H9 (cell line): ENCODE data around the gene RGS6. TPM values are rescaled to one million over a fixed set of nuclear protein-coding genes. Genes with fewer than 3 reads are reported as not detected.

Experiments
- DNase-seq: peaks from one replicate; pipeline ENCODE4 v3.0.0-alpha.2; 2017
- H2AFZ ChIP-seq: one replicate; pipeline ENCODE4 v1.6.1; 2013; ENCODE audit warnings: mild to moderate bottlenecking, low read length, control low read depth, moderate library complexity
- H2AK5ac ChIP-seq: 2 replicates; pipeline ENCODE4 v1.6.1; 2013; ENCODE audit warnings: low read length, control low read depth, mixed read lengths; ENCODE audit not compliant: insufficient read length
- H2BK120ac ChIP-seq: one replicate; pipeline ENCODE4 v1.6.1; 2013; ENCODE audit warnings: low read depth, mild to moderate bottlenecking, low read length, control low read depth, inconsistent platforms; ENCODE audit not compliant: poor library complexity, severe bottlenecking
- H2BK12ac ChIP-seq: 2 replicates; pipeline ENCODE4 v1.6.1; 2013; ENCODE audit warnings: low read length, control low read depth, mixed read lengths, low read depth; ENCODE audit not compliant: insufficient read length
- H2BK15ac ChIP-seq: 2 replicates; pipeline ENCODE4 v1.6.1; 2013; ENCODE audit warnings: low read depth, low read length, control low read depth
- H2BK20ac ChIP-seq: one replicate; pipeline ENCODE4 v1.6.1; 2013; ENCODE audit warnings: low read depth, mild to moderate bottlenecking, low read length, control low read depth, inconsistent platforms; ENCODE audit not compliant: poor library complexity, severe bottlenecking
- H2BK5ac ChIP-seq: 2 replicates; pipeline ENCODE4 v1.6.1; 2013; ENCODE audit warnings: low read length, control low read depth, mixed read lengths; ENCODE audit not compliant: insufficient read length
- H3K14ac ChIP-seq: 2 replicates; pipeline ENCODE4 v1.6.1; 2013; ENCODE audit warnings: low read length, control low read depth; ENCODE audit not compliant: insufficient read depth
- H3K18ac ChIP-seq: 2 replicates; pipeline ENCODE4 v1.6.1; 2013; ENCODE audit warnings: low read depth, mild to moderate bottlenecking, mixed read lengths, low read length, control low read depth; ENCODE audit not compliant: insufficient read length
- H3K23ac ChIP-seq: 2 replicates; pipeline ENCODE4 v1.6.1; 2013; ENCODE audit warnings: low read length, control low read depth, mixed read lengths, low read depth; ENCODE audit not compliant: insufficient read length
- H3K23me2 ChIP-seq: 2 replicates; pipeline ENCODE4 v1.6.1; 2013; ENCODE audit warnings: low read depth, mild to moderate bottlenecking, mixed read lengths, low read length, control low read depth; ENCODE audit not compliant: insufficient read length, poor library complexity, severe bottlenecking
- H3K27ac ChIP-seq: 2 replicates; pipeline ENCODE4 v1.5.1; 2013; ENCODE audit warnings: low read length, control low read depth, mixed read lengths, low read depth; ENCODE audit not compliant: insufficient read length
- H3K27me3 ChIP-seq: 2 replicates; pipeline ENCODE4 v1.6.1; 2013; ENCODE audit warnings: low read length, control low read depth, inconsistent platforms; ENCODE audit not compliant: insufficient read depth
- H3K4ac ChIP-seq: 2 replicates; pipeline ENCODE4 v1.6.1; 2013; ENCODE audit warnings: low read depth, mild to moderate bottlenecking, control low read depth, inconsistent platforms, low read length, moderate library complexity
- H3K4me1 ChIP-seq: 2 replicates; pipeline ENCODE4 v1.6.1; 2013; ENCODE audit warnings: low read length, control low read depth, inconsistent platforms; ENCODE audit not compliant: insufficient read depth
- H3K4me2 ChIP-seq: 2 replicates; pipeline ENCODE4 v1.6.1; 2013; ENCODE audit warnings: low read length, control low read depth, mixed read lengths; ENCODE audit not compliant: insufficient read length, insufficient read depth
- H3K56ac ChIP-seq: 2 replicates; pipeline ENCODE4 v1.6.1; 2013; ENCODE audit warnings: low read depth, mild to moderate bottlenecking, mixed read lengths, low read length, control low read depth; ENCODE audit not compliant: insufficient read length
- H3K79me1 ChIP-seq: 2 replicates; pipeline ENCODE4 v1.6.1; 2013; ENCODE audit warnings: low read depth, mild to moderate bottlenecking, moderate library complexity, low read length, control low read depth, inconsistent platforms; ENCODE audit not compliant: insufficient read depth, poor library complexity, severe bottlenecking
- H3K79me2 ChIP-seq: 2 replicates; pipeline ENCODE4 v1.6.1; 2013; ENCODE audit warnings: low read length, control low read depth, inconsistent platforms; ENCODE audit not compliant: insufficient read depth
- H3K9ac ChIP-seq: 2 replicates; pipeline ENCODE4 v1.6.1; 2013; ENCODE audit warnings: low read length, control low read depth, mixed read lengths; ENCODE audit not compliant: insufficient read length; ENCODE audit errors: extremely low read depth
- H3K9me3 ChIP-seq: one replicate; pipeline ENCODE4 v1.6.1; 2013; ENCODE audit warnings: low read depth, low read length, inconsistent platforms; ENCODE audit not compliant: control insufficient read depth
- H3T11ph ChIP-seq: one replicate; pipeline ENCODE4 v1.6.1; 2013; ENCODE audit warnings: mild to moderate bottlenecking, low read length, control low read depth, inconsistent platforms
- H4K20me1 ChIP-seq: one replicate; pipeline ENCODE4 v1.6.1; 2013; ENCODE audit not compliant: control insufficient read depth, insufficient read length, insufficient read depth
- H4K5ac ChIP-seq: 2 replicates; pipeline ENCODE4 v1.6.1; 2013; ENCODE audit warnings: low read depth, mild to moderate bottlenecking, mixed read lengths, low read length, control low read depth; ENCODE audit not compliant: insufficient read length
- H4K8ac ChIP-seq: replicated peaks from 2 replicates; pipeline ENCODE4 v1.6.1; 2013; ENCODE audit warnings: low read length, control low read depth, mixed read lengths, low read depth; ENCODE audit not compliant: insufficient read length
- H4K91ac ChIP-seq: 2 replicates; pipeline ENCODE4 v1.6.1; 2013; ENCODE audit warnings: low read depth, mild to moderate bottlenecking, moderate library complexity, mixed read lengths, low read length, control low read depth; ENCODE audit not compliant: insufficient read length
- H3K27ac Mint-ChIP-seq, 3 experiments: 2 replicates in 2 of 3; 3 replicates in 1 of 3; pipeline ENCODE4 v1.8.0; 2020 to 2021; ENCODE audit warnings: mixed read lengths in 3 of 3, mild to moderate bottlenecking in 1 of 3, moderate library complexity in 1 of 3
- H3K27me3 Mint-ChIP-seq: 2 replicates; pipeline ENCODE4 v1.8.0; 2021; ENCODE audit warnings: low read depth, mild to moderate bottlenecking, moderate library complexity, mixed read lengths
- H3K36me3 Mint-ChIP-seq, 3 experiments: 2 replicates in 2 of 3; 3 replicates in 1 of 3; pipeline ENCODE4 v1.8.0; 2020 to 2021; ENCODE audit warnings: low read depth in 3 of 3, mixed read lengths in 3 of 3; ENCODE audit not compliant: insufficient read depth in 1 of 3
- H3K4me1 Mint-ChIP-seq, 2 experiments: 2 replicates each; pipeline ENCODE4 v1.8.0; 2020; ENCODE audit warnings: mixed read lengths in 2 of 2
- H3K4me3 Mint-ChIP-seq, 2 experiments: 2 replicates in 1 of 2; 3 replicates in 1 of 2; pipeline ENCODE4 v1.8.0; 2020 to 2021; ENCODE audit warnings: mild to moderate bottlenecking in 2 of 2, mixed read lengths in 2 of 2, moderate library complexity in 1 of 2
- H3K9me3 Mint-ChIP-seq, 2 experiments: 2 replicates in 1 of 2; 3 replicates in 1 of 2; pipeline ENCODE4 v1.8.0; 2020; ENCODE audit warnings: mild to moderate bottlenecking in 2 of 2, mixed read lengths in 2 of 2, moderate library complexity in 1 of 2
- CTCF ChIP-seq: fragments of 200-600 bp; sonication (generic); conservative IDR thresholded peaks from 3 replicates; pipeline ENCODE4 v1.8.0; 2021; ENCODE audit warnings: antibody characterized with exemption, mild to moderate bottlenecking
- WGBS: extraction: QIAGEN DNeasy Blood & Tissue Kit; methylation state at CpG from one replicate; pipeline ENCODE4 v1.1.7; 2013; ENCODE audit warnings: missing lambda C conversion rate, low lambda C conversion rate, mixed read lengths; ENCODE audit not compliant: insufficient read length; ENCODE audit errors: extremely low coverage; 5-methylcytosine and 5-hydroxymethylcytosine counted together
- total RNA-seq: library from RNA; stranded (reverse); gene quantifications from 2 replicates; pipeline ENCODE4 v1.2.1, GENCODE V29; 2021

RGS6 gene
- total RNA-seq, 1 experiment from 2014 or later, result 3.0 TPM

- Histone ChIP-seq H4K5ac (no peak overlapping the region), H3K79me1 (no peaks in the 10 kb centered on the region), H3K79me2 (no peaks in the 10 kb centered on the region), H3K4ac (no peak overlapping the region), H3T11ph (no peak overlapping the region), H3K27me3 (no peaks in the 10 kb centered on the region), H3K23ac (no peak overlapping the region), H3K4me2 (no peak overlapping the region), H4K91ac (no peak overlapping the region), H4K8ac (no peak overlapping the region), H4K20me1 (no peaks in the 10 kb centered on the region), H2AK5ac (no peak overlapping the region), H3K27ac (no peak overlapping the region), H2AFZ (no peak overlapping the region), H3K23me2 (no peaks in the 10 kb centered on the region), H3K14ac (no peak overlapping the region), H2BK12ac (no peak overlapping the region), H3K9ac (no peak overlapping the region), H2BK120ac (no peak overlapping the region), H2BK15ac (no peak overlapping the region), H3K9me3 (no peaks in the 10 kb centered on the region), H3K18ac (no peak overlapping the region), H3K4me1 (peaks cover 8% of the 10 kb centered on the region; the same call in 1 of the 2 replicates), H2BK20ac (no peak overlapping the region), H2BK5ac (no peak overlapping the region), H3K56ac (no peak overlapping the region)
- Mint-ChIP-seq H3K4me3 (no peak overlapping the region), H3K27ac (no peak overlapping the region), H3K27me3 (peaks cover 2% of the 10 kb centered on the region; the same call in 1 of the 2 replicates), H3K36me3 (no peaks in the 10 kb centered on the region), H3K4me1 (peaks cover 32 to 35% of the 10 kb centered on the region in 2 experiments), H3K9me3 (no peaks in the 10 kb centered on the region)
- no CpG with 5 or more reads among the region's 5 CpGs for WGBS
- no peak for DNase-seq
- no peak for TF ChIP-seq CTCF
Observed at GRCh38 chr14:72558721-72559120, 626.5 kb downstream of the RGS6 start.
